GM18517 (cell line): ENCODE measurements around the gene CCDC69.
A peak's percentile ranks its signal among the peaks of the same experiment; 100 is the strongest.
"Not testable (repeated sequence)": the region's sequence is repeated elsewhere in the genome, so short reads cannot be mapped to it uniquely, and the experiment has no call there.

ENCODE experiments used
- ATAC-seq: cut with Tn5 transposase; IDR thresholded peaks from one replicate; pipeline ENCODE4 v1.9.1; 2021; ENCODE audit warnings: mild to moderate bottlenecking, moderate library complexity; ENCODE audit not compliant: unreplicated experiment

Gene CCDC69

GRCh38 chr5:151223447-151224264 lies at the start of gene CCDC69:
TSS of gene CCDC69 (minus strand) at chr5:151224092. CDS start at chr5:151223970, 122 bp downstream.
- peak; percentile 66 for ATAC-seq

GRCh38 chr5:151271336-151271735 lies 47.4 kb upstream of the CCDC69 start:
- no peak for ATAC-seq

GRCh38 chr5:151270599-151270998 lies 46.7 kb upstream of the CCDC69 start:
- ATAC-seq = peak; percentile 96

GRCh38 chr5:151267491-151268260 lies 43.8 kb upstream of the CCDC69 start:
- ATAC-seq = no peak

GRCh38 chr5:151264113-151264512 lies 40.2 kb upstream of the CCDC69 start:
- ATAC-seq = no peak

- ATAC-seq = no peak
These were observed 38.6 kb upstream of the CCDC69 start for GRCh38 chr5:151262532-151262931.

GRCh38 chr5:151259931-151260330 lies 36.0 kb upstream of the CCDC69 start:
- no peak for ATAC-seq

GRCh38 chr5:151258816-151259215 lies 34.9 kb upstream of the CCDC69 start:
- no peak for ATAC-seq

- no peak for ATAC-seq
These were observed 34.3 kb upstream of the CCDC69 start for GRCh38 chr5:151258201-151258611.

GRCh38 chr5:151257731-151258181 lies 33.9 kb upstream of the CCDC69 start:
- ATAC-seq = peak; percentile 39

GRCh38 chr5:151255621-151256286 lies 31.9 kb upstream of the CCDC69 start:
- peak; percentile 50 for ATAC-seq

- not testable (repeated sequence) for ATAC-seq
These were observed 31.1 kb upstream of the CCDC69 start for GRCh38 chr5:151254990-151255389.

GRCh38 chr5:151254556-151254955 lies 30.7 kb upstream of the CCDC69 start:
- ATAC-seq = no peak

- ATAC-seq = no peak
These were observed 29.7 kb upstream of the CCDC69 start for GRCh38 chr5:151253605-151253950.

- ATAC-seq = peak; percentile 80
These were observed 29.1 kb upstream of the CCDC69 start, which contains the start of gene GM2A for GRCh38 chr5:151252762-151253604. TSS of gene GM2A (plus strand) at chr5:151253185. CDS start at chr5:151253217, 32 bp downstream.

- no peak for ATAC-seq
These were observed 27.7 kb upstream of the CCDC69 start for GRCh38 chr5:151251621-151252020.

GRCh38 chr5:151251001-151251551 lies 27.2 kb upstream of the CCDC69 start:
- ATAC-seq = no peak

- no peak for ATAC-seq
These were observed 26.6 kb upstream of the CCDC69 start for GRCh38 chr5:151250346-151251000.

GRCh38 chr5:151249281-151249680 lies 25.4 kb upstream of the CCDC69 start:
- no peak for ATAC-seq

- no peak for ATAC-seq
These were observed 24.8 kb upstream of the CCDC69 start for GRCh38 chr5:151248651-151249050.
